SW480 (cell line): ENCODE measurements around the gene KLHL1.
A peak's percentile ranks its signal among the peaks of the same experiment; 100 is the strongest.

Experiments
- DNase-seq: peaks from one replicate; pipeline ENCODE4 v3.0.0-alpha.2; 2016; ENCODE audit warnings: low spot score

KLHL1 gene

DNA sequence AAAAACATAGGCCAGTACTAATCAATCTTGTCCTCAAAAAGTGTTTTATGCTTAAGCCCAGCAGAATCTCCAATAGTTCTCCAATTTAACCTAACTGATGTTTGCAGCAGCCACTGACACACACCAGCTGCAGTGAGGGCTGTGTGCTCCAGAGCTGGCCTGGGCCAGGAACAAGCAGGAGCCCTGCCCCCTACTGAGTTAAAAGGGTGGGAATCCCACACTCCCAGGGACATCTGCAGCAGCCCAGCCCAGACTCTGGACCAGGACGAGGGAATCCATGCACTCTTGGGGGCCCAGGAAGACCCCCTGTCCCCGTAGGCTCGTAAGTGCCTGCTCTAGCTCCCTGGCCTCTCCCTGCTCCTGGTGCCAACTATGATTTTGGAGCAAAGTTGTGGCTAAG is 92.1 kb downstream of the KLHL1 start:
- no peak for DNase-seq

DNA sequence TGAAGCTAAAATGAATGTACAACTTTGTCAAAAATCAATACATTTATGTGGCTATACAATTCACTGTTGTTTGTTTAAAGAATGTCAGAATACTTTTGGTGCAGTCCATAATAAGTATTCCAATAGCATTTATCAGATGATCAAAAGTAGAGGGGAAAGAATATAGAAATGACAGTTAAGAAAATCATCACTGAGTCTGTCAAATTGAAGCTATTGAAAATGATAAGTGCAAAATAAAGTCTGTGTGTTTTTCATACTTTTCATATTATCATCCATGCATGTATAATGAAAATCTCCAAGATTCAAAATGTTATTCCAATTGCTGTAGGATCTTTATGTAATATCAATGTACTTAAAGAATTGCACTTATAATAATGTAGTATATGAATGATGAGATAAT is 93.9 kb downstream of the KLHL1 start:
- DNase-seq: no peak

DNA sequence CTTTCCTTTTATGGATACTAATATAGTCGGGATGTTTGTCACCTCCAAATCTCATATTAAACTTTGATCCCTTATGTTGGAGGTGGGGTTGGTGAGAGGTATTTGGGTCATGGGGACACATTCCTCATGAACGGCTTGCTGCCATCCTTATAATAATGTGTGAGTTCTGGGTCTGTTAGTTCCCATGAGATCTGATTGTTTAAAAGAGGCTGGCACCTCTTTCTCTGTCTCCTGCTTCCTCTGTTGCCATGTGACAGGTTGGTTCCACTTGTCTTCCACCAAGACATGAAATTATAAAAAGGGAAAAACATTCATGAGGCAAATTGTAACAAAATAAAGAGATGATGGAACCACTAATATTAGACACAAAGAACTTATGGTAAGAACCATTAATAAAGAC is 108.4 kb downstream of the KLHL1 start:
- DNase-seq: no peak

DNA sequence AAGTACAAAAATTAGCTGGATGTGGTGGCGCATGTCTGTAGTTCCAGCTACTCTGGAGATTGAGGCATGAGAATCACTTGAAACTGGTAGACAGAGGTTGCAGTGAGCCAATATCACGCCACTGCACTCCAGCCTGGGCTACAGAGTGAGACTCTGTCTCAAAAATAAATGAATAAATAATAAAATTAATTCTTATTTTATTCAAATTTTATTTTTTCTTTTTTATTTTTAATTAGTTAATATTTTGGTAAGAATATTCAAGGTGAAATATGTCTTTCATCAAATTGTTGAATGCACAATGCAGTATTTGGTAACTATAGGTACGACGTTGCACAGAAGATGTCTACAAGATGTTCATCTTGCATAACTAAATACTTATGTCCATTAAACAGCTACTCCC is 111.2 kb downstream of the KLHL1 start:
- no peak for DNase-seq

DNA sequence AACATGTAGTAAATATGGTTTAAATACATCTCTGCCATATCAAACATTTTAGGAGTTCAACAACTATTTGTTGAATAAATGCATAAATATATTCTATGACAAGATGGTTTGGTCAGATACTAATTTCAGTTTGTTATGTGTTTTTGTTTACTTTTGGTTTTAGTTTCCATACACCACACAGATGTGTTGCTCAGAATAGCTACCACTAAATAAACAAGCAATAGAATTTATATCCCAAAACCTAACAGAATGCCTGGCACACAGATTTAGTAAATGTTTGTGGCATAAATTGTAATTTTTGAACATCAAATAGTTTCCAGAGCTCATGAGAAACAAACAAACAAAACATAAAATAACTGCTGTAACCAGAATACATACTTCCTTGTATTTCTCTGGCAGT is 127.5 kb downstream of the KLHL1 start:
- DNase-seq: no peak

DNA sequence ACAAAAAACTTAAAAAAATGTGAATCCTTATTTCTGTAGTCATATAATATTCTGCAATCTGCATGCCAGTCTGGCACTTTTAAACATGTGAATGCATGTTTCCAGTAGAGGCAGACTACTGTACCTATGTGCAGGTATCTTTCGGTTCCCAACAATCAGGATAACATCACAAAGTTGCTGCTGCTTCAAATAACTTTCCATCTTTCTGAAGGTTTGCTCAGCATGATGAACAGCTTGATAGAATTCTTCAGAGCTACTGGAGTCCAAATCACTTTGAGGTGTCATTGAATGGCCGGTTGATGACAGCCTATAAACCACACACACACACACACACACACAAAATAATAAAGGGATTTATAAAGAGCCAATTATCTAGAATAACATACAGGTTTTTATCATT is 132.8 kb downstream of the KLHL1 start:
- no peak for DNase-seq

DNA sequence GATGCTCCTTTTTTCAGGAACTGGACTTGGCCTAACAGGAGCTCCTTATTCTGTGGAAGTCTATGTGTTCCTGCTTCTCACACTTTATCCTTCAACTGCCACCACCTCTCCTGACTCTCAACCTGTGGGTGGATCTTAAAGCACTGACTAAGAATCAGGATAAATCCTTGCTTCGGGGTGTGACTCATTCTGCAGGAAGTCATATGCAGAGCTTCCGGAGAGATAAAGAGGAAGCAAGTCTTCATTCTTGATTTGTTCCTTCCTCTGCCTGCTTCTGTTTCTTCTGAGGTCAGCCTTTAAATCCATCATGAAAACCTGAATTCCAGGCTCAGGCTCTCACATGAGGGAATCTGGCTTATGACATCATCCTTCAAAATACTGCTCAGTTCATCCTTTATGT is 137.7 kb downstream of the KLHL1 start:
- DNase-seq: no peak

DNA sequence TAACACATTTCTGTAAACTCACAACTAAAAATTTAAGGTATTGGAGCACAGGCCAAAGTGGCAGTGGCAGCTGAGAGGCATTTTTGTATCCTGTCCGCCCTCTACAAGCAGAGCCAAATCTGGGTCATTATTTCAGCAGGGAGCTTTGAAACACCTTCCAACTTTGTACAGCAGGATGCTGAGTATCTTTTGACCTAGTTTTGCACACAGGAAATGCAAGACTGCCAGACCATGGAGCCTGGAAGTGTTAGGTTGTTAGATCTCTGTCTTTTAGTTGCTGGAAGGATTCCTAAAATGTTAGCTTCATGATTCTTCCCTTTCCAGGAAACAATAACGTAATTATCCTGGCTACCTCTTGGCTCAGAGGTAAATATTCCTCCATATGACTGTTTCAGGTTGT is 149.2 kb downstream of the KLHL1 start:
- DNase-seq: no peak

DNA sequence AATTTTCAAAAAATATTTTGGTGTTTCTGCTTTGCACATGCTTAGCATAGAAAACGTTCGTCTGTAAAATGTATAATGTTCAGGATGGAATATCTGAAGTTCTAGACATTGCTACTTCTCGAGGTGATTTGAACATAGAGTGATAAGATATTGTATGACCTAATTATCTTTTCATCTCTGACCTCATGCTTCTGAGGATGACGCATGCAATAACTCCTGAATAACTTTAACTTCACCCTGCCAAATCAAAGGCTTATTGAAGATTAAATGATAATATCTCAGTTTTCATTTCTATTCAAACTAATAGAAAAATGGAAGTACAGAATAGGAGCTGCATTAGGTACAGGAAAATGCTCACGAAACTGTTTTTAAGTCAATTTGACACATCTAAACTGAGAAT is 151.4 kb downstream of the KLHL1 start:
- DNase-seq: no peak

DNA sequence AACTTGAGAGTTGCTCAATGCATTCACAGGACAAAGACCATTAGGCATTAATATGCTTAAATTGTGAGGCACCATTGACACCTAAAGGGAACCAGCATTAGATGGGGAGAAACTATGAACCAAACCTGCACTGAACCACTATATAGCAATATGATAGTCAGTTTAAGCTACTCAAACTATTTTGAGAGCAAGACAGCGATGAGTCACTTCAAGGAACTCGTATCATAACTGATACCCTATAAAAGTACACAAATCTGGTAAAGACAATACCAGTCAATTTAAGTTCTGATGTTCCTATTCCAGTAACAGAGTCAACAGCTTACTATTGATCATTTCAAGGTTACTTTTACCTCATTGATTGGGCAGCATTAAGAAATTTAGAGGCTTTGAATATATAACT is 151.9 kb downstream of the KLHL1 start:
- no peak for DNase-seq

DNA sequence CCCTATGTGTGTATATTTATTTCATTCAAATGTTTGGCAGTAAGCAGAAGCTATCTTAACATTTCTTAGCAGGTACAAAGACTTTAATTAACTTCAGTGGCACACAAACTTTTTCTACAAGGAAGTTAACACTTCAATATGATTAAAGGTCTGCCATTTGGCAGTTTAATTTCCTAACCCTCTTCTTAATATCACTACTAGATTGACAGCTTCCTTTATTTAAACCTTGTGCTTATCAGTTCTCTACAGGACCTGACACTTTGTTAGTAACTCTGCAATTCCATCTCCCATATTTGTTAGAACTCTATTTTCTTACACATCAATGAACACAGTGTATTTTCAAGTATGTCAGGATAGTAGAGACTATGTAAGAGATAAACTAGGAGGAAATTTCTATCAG is 153.0 kb downstream of the KLHL1 start:
- no peak for DNase-seq

DNA sequence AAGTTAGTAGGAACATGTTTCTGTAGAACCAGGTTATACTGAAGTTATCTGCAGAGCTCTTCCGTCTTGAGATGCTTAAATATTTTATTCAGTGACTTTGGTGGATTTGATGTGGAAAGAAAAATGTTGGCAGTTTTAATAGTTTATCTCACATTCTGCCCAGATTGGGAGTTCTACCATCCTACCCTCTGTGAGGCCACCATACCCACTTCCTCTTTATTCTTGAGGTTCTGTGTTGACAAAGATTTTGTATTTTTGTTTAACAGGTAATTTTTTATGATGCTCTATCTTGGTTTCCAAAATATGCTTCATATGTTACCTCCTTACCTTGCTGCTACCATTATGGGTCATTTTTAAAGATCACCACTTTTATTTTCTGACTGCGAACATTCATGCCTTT is 156.8 kb downstream of the KLHL1 start:
- no peak for DNase-seq

DNA sequence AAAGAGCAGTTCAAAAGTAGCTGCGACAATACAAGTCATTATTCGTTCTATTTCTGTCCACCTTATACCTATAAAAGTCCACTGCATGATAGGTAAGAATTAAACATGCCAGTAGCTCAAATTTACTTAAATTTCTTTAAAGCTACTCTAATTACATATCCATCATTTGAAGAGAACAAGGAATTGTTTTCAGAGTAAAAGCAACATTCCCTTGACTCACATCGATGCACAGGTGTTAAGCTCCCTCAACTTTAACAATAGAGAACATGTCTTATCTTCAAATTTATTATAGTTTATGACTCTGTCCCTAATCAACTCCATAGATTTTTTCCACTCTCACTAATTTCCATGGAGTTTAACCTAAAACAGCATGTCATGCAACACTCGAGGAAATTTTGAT is 158.1 kb downstream of the KLHL1 start:
- DNase-seq: no peak

DNA sequence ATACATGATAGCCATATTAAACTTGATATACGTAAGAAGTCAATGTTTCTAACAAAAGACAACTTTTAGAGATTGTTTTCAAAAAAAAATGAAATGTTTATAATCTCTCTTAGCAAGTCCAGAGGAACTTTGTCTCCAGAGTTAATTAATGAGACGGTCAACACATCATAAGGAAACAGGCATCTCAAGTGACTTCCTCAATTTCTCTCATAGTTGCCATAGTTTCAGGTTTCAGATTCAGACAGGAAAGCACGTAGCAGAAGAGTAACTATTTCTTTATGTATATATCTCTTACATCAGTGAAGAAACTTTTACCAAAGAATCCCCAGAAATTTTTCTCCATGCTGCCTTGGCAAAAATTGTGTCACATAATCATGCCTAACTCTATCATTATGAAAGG is 160.2 kb downstream of the KLHL1 start:
- no peak for DNase-seq

DNA sequence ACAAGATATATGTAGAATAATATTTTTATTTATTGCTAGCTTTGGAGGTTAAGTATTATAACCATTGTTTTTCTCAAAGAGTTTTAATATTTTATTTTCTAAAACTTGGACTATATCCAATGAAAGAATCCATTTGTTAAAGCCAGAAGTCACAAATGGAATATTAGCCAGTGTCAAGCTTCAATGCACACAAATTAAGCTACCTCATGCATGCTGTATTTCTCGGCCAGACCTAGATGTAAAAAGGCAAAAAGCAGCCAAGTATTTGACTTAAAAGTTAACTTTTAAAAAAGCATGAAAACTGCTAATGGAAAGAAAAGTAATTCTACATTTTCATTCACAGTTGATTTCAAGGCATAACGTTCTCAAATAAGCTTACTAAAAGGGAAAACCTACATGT is 160.7 kb downstream of the KLHL1 start:
- no peak for DNase-seq

DNA sequence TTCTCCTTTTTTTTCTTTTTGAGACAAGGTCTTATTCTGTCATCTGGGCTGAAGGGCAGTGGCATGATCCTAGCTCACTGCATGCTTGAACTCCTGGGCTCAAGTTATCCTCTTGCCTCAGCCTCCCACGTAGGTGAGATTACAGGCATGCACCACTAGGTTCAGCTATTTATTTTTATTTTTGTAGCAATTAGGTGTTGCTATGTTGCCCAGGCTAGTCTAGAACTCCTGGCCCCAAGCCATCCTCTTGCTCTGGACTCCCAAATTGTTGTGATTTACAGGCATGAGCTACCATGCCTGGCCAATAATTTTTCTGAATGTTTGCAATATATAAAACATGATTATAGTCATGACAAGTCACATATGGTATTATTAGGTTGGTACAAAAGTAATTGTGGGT is 161.7 kb downstream of the KLHL1 start:
- no peak for DNase-seq

DNA sequence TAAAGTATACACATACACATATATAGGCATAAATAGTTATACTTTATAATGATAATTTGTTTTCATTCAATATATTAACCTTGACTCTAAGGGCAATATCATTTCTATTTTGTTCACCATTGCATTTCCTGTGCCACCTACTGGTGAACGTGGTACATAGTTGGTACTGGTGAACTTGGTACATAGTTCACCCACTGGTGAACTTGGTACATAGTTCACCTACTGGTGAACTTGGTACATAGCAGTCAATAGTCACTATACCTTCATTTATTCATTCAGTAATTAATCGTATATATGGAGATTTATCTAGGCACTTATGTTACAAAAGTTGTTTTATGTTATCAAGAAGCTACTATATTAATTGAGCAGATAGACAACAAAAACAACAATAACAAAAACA is 173.2 kb downstream of the KLHL1 start:
- DNase-seq: peak; percentile 13

DNA sequence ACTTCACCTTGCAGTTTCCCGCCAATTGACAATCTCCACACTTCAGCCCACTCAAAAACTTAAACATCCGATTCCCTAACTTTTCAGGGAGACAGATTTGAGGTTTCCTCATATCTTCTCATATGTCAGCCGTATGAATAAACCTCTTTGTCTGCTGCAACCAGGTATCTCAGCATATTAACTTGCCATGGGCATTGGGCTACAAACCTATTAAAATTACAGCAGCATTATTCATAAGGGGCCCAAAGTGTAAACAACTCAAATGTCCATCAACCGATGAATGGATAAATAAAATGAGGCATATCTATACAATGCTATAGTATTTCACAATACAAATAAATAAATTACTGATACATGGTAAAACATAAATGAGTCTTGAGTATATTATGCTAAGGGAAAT is 180.0 kb downstream of the KLHL1 start:
- DNase-seq: no peak

DNA sequence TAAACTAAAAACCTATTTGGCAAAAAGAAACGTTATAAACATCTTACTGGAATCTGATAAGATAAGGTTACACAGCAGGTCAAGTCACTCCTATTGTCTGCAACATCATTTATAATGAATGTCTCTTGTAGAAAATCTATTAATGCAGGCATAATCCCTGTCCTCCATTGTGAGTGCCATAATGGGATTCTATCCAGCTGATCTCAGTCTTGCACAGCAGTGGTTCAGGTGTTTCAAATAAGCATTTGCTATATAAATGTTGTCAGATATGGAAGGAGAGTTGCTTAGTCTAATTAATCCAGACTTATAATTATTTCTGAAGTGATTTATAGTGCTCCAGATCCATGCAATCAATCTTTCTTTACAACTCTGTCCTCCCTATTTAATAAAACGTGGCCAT is 187.1 kb downstream of the KLHL1 start:
- no peak for DNase-seq

DNA sequence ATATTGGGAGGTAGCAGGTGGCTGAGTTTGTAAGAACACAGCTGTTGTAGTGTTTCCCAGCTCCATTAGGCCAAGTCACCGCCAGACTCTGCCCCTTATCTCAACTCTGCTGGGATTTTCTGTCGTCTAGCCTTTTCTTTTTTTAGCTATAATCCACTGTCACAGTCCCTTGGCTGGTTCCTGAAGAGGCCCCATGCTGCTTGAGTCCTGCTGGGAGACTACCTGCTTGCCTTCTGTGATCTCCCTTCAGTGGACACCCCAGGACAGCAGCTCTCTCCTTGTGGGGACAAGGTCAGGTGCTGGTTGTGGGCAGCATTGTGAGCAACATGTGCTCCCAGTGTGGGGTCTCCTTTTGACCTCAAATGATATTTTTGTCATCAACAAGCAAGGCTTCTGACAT is 195.6 kb downstream of the KLHL1 start:
- no peak for DNase-seq

DNA sequence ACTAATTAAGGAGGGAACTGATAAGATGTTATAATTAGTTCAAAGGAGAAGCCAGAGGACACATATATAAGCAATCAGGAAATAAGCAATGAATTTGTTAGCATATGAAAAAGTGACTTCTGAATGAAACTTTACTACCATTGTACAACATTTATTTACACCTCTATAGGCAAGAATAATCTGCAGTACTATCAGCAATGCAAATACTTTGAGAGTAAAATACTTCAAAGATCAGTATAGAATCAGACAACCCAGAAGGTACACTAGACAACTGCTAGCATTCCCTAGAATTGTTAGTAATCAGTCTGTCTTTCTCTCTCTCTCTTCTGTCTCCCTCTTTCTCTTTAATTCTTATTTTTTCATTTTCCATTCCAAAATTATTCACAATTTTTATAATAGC is 197.5 kb downstream of the KLHL1 start:
- DNase-seq: no peak

DNA sequence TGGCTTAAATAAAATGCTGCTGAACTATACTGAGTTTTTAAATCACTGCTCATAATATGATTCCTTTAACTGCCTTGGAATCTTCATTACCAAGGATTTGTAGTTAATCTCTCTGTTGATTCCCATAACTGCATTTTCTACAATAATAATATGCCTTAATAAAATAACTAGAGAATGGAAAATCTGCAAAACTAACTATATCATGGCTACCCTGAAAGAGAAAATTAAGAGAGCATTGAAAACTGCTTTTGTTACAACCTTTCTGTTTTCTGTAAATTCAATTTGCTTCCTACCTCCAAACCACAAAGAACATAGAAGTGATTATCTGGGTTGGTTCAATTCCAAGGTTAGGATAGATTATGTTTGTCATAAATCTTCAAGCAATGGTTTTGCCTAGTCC is 203.5 kb downstream of the KLHL1 start:
- DNase-seq: no peak

DNA sequence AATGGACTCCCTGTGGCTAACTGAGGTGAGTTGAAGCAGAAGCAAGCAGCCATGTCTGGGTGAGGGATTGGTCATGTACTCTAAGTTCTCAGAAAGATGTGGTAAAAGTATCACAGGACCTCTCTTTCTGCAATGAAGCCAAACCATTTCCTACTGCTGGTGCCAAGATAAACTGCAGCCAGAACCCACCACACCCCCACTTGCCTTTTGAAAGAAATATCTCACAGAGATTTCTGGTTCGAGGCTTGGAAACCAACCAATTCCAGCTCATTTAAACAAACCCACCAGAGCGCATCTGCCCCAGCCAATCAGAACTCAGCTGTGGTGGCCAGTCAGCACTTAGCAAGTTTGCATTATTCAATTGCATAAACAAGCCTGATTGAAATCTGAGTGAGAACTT is 205.2 kb downstream of the KLHL1 start:
- DNase-seq: no peak

DNA sequence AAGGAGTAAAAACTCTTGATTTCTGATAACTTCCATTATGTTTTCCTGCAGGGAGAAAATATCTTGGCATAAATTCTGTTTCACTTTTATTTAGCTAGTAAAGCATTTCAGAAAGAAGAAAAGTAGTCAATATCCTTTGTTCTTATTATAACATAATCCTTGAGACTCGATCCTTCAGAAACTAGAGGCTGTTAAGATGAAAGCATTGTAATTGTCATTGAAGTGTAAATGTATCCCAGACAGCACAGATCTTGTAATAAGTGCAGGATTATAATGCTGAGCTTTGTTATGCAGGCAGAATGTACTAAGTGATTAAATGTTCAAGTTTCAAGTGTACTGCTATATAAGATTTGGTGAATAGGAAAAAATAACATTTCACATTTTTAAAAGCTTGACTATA is 225.8 kb downstream of the KLHL1 start:
- no peak for DNase-seq

DNA sequence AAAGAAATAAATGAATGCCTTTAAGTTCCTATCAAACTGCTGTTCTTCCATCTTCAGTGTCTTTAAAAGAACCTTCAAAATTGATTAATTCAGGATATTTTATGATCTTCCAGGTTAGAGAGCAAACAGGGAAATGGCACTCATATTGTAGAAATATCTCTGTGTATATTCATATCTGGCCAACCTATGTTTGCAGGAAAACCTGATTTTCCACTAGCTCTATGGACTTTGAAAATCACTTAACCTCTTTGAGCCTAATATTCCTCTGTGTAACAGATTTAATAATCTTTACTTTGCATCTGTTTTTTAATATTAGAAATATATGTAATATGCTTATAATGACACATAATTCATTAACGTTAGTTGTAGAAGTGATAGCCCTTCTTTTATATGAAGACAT is 228.3 kb downstream of the KLHL1 start:
- no peak for DNase-seq
